Stimulated activated CD4-positive, alpha-beta T cell treated with anti-CD3 and anti-CD28 coated beads, Interleukin-12 subunit alpha, Interleukin-12 subunit beta, amount 100 ng/mL, for 48 hours (primary cell): ENCODE data around the gene GRIN1.

ENCODE experiments used
- DNase-seq, 3 donors: peaks; one replicate each; pipeline ENCODE4 v3.0.0-alpha.2; 2020; ENCODE audit warnings: low read depth in 2 of 3, low spot score in 1 of 3

The GRIN1 gene

DNA sequence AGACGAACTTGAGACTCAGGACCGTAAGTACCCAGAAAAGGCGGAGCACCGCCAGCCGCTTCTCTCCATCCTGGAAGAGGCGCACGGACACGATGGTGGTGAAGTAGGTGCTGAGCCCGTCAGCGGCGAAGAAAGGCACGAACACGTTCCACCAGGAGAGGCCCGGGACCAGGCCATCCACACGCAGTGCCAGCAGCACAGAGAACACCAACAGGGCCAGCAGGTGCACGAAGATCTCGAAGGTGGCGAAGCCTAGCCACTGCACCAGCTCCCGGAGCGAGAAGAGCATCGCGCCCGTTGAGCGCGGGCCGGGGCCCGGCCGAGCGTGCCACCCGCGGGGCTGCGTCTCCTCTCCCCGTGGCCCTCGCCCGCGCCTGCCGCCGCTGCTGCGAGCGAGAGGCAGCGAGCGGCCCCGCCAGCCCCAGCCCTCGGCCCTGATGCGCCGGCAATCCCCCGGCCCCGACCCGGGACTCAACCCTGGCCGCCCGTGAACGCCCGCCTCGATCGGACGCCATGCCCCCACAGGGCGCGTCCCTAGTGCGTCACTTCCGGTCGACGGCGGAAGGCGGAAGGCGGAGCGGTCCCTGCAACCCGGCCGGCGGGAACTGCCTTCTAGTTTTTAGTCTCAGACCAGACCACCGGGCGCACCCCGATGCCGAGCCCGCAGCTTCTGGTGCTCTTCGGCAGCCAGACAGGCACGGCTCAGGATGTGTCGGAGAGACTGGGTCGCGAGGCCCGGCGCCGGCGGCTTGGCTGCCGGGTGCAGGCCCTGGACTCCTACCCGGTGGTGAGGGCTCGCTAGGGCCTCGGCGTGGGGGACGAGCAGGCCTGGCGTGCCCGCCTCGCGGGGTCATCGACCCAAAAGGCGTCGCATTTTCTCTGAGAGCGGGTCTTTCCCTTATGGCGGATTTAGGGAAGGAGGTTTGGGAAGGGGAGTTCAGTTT lies 66.4 kb downstream of the GRIN1 start, which contains the start of the genes NDOR1 and TMEM203:
Gene NDOR1 (plus strand): TSS at position 575 of the 944 bp plus-strand sequence. CDS start 78 bp downstream, at position 653.
Gene TMEM203 (minus strand): TSS at position 523 of the 944 bp plus-strand sequence. CDS start 234 bp downstream, at position 289.
- DNase-seq = peak; percentile 88 to 94 (median 94)

DNA sequence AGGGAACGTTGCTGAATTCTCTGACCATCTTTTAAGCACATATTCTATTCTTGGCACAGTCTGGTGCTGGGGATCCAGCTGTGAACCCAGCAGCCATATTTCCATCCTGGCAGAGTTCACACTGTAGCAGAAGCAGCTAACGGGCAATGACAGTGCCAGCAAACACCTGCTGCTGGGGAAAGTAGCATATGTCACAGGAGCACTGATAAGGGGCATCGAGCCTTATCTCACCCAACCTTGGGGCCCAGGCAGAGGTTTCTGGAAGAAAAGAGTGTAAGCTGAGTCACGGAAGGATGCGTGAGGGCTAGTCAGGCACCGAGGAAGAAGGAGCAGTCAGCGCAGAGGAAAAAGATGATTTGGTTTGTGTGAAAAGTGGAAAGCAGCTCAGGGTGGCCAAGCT lies 67.6 kb downstream of the GRIN1 start:
- no peak for DNase-seq

DNA sequence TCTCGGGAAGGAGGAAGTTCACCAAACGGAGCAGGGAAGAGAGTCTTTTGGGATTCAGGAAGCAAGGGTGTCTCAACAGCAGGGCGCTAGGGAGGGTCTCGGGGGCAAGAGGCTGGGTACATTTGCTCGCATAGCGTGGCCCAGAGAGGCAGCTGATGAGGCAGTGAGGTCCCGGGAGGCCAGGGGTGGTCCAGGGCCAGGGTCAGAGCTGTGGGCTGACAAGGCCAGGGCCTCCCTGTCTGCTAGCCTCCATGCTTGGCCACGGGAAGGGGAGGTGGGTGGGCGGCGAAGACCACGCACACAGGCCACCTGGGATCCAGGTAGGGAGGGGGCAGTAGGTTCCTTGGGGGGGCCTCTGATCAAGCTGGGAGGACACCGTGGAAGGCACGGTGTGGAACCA lies 72.6 kb downstream of the GRIN1 start:
- no peak for DNase-seq

DNA sequence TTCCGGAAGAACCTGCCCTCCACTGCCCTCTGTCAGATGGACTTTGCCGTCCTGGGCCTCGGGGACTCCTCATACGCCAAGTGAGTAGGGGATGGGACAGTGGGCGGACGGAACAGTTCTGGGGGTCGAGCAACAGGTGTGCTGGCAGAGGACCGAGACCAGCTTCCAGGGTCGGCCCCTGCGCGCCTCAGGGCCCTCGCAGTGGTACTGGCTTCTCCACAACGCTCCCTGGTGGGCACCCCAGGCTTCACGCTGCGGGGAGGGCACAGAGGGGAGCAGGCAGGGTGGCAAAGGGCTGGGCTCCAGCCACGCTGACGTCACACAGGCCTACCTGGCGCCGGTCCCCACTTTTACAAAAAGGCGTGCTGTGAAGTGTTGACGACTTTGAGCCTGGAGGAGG lies 73.6 kb downstream of the GRIN1 start:
- no peak for DNase-seq

DNA sequence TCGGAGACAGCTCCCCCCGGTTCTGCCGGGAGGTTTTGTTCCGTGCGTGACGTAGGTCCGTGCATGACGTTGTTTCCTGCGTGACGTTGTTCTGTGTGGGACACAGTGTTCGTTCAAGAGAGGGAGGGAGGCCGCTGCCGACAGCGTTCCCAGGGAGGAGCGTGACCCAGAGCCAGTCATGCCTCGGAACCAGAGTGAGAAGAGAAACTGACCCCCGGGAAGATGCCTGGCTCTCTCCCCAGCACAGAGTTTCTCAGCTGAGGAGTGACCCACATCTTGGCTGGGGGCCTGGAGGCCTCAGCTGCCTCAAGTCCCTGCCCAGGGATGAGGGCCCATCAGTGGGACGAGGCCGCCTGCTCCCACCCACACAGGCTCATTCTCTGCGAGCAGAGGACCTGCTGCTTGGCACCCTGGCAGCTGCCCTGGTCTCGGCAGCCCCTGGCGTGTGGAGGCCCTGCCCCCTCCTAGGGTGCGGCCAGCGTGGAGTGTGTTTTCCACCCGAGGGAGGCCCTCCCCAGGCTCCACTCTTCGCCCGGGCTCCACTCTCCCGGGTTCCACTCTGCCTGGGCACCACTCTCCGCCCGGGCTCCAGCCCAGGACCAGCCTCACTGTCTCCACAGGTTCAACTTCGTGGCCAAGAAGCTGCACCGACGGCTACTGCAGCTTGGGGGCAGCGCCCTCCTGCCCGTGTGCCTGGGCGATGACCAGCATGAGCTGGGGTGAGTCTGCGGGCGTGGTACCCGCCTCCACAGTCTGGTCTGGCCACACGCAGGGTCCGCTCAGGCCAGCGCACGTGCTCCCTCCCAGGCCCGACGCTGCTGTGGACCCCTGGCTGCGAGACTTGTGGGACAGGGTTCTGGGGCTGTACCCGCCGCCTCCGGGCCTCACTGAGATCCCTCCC lies 74.5 kb downstream of the GRIN1 start:
- no peak for DNase-seq

DNA sequence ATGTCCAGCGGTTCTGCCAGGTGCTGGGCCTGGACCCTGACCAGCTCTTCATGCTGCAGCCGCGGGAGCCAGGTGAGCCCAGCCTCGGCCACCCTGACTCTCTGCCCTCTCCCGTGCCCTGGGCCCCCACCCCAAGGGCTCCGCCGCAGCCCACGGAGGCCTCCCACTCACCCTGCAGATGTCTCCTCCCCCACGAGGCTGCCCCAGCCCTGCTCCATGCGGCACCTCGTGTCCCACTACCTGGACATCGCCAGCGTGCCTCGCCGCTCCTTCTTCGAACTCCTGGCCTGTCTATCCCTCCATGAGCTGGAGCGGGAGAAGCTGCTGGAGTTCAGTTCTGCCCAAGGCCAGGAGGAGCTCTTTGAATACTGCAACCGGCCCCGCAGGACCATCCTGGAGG lies 75.7 kb downstream of the GRIN1 start:
- DNase-seq = no peak

DNA sequence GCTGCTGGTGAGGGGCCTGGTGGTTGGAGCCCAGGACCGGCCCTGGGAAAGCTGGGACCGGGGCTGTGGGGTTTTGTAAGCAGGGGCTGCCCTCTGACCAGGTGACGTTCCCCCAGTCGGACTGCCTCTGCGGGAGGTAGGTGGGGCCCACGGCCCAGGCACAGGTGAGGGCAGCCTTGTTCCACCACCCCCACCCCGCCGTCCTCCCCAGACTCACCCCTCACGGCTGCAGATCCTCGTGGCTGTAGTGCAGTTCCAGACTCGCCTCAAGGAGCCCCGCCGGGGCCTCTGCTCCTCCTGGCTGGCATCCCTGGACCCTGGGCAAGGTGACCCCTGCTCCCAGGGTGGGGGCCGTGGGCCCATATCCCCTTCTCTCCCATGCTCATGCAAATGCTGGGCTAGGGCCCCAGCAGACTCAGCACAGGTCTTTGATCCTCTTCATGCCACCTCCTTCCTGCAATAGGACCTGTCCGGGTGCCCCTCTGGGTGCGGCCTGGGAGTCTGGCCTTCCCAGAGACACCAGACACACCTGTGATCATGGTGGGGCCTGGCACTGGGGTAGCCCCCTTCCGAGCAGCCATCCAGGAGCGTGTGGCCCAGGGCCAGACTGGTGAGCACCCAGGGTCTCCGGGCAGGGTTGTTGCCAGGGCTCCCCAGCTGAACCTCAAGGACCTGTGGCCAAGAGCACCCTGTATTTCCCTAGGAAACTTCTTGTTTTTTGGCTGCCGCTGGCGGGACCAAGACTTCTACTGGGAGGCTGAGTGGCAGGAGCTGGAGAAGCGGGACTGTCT lies 76.4 kb downstream of the GRIN1 start:
- no peak for DNase-seq

DNA sequence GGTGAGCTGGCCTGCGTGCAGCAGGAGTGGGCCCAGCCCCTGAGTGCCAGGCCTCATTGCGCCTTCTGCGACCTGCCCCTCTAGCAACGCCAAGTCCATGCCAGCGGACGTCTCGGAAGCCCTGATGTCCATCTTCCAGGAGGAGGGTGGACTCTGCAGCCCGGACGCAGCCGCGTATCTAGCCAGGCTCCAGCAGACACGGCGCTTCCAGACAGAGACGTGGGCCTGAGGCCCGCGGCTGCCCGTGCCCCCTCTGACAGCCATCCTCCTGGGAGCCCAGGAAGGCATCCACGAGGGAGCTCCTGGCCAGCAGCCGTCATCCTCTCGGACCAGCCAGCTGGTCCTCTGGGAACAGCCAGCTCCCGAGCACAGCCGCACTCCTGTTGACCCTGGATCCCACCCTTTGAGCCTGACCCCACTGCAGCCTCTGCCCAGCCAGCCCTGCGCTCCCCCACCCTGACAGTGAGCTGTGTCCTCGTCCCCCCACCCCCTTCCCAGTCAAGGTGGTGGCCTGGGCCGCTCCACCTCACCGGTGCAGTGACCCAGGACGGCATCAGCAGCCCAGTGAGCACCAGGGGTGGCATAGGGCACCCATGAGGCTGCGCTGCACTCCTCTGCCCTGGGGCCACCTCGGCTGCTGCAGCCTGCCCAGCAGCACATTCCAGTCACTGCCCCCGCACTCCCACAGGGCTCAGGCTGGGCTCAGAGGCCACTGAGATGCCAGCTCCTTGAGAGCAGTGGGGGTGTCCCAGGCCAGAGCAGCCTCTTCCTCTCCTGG lies 77.4 kb downstream of the GRIN1 start:
- DNase-seq = no peak

DNA sequence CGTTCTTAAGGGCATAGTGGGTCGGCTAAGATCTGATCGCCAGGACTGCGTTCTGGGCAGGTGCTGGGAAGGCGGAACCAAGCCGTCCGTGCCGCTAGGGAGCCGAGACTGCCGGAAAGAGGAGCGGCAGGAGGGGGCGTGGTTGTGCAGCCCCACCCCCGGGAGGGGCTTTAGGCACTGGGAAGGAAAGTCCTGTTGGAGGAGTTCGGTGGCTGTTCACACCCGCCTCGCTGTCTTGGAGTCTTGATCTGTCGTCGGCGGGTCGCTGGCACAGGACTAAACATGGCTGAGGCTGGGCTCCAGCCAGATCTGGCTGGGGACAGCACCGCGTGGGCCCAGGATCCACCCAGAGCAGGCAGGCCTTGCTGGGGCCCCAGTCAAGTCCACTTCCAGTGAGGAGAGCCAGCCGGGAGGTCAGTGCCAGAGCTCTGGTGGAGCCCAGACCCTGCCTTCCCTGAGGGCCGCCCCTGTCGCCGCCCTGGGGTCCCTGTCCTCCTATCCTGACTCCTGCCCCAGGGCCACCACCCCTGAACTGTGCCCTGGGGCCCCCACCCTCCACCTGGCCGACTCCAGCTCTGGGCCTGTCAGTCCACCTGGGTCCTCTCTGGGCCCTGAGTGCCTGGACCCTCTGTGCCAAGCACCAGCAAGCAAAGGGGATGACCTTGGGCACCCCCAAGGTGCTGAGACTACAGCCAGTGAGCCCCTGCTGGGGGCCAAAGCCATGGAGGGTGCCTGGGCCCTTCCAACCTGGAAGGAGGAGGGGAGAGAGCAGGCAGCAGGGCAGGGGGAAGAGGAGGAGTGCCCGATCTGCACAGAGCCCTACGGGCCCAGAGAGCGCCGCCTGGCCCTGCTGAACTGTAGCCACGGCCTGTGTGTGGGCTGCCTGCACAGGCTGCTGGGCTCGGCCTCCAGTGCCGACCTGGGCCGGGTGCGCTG lies 78.6 kb downstream of the GRIN1 start:
- no peak for DNase-seq

DNA sequence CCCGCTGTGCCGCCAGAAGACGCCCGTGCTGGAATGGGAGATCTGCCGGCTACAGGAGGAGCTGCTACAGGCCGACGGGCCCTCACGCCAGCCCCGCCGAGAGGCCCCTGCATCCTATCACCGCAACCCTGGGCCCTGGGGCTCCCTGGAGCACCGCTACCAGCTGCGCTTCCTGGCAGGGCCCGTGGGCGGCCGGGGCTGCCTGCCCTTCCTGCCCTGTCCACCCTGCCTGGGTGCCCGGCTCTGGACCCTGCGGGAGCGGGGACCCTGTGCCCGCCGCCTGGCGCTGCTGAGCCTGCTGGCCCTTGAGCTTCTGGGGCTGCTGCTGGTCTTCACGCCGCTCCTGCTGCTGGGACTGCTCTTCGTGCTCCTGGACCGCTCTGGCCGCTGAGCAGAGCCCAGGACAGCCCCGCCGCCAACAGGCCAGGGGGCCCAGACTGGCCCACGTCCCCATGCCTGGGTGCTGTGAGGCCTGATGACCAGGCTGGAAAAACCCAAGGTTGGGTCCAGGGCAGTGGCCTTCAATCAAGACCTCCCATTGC lies 79.3 kb downstream of the GRIN1 start:
- DNase-seq = no peak
